C4-2B (cell line): ENCODE measurements around the gene HSDL1.
A peak's percentile ranks its signal among the peaks of the same experiment; 100 is the strongest.

ENCODE experiments used
- H3K27ac ChIP-seq: fragments of 450-650 bp; 2 replicates; pipeline ENCODE4 v1.5.1; 2017
- ZFX ChIP-seq: fragments of 450-650 bp; IDR thresholded peaks from 2 replicates; pipeline ENCODE4 v1.6.1; 2017
- TF ChIP-seq, protein P1 (sequence below): fragments of 450-650 bp; conservative IDR thresholded peaks from 2 replicates; pipeline ENCODE4 v1.5.1; 2017; ENCODE audit warnings: mild to moderate bottlenecking

Gene HSDL1

DNA sequence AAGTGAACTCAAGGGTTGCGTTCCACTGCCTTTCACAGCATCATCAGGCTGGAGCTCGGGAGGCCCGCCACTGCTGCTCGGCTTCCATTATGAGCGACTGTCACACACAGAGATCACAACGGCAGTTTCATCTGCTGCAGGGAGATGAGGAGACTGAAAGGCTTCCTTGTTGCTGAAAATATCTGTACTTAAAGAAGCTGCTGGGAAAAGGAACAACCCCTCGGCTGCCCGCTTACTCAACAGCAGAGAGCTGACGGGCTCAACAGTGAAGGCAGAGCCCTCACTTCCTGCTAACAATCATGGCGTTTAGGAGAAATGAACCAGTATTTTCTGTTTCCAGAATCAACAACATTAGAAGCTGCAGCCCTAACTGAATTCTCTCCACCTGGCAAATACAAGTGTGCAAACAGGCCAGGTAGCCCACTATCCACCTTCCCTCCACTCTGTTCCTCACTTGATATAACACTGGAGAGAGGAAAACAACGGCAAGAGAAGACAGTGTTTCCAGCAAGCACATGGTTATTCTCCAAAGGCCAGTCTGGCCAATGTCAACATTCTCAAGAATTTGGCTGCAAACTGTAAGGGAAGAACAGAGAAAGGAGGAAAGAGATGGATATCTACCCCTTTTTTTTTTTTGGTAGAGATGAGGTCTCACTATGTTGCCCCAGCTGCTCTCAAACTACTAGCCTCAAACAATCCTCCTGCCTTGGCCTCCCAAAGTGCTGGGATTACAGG, 62.0 kb downstream of the HSDL1 start:
- no peak for TF ChIP-seq ZFX
- TF ChIP-seq, protein P1, sequence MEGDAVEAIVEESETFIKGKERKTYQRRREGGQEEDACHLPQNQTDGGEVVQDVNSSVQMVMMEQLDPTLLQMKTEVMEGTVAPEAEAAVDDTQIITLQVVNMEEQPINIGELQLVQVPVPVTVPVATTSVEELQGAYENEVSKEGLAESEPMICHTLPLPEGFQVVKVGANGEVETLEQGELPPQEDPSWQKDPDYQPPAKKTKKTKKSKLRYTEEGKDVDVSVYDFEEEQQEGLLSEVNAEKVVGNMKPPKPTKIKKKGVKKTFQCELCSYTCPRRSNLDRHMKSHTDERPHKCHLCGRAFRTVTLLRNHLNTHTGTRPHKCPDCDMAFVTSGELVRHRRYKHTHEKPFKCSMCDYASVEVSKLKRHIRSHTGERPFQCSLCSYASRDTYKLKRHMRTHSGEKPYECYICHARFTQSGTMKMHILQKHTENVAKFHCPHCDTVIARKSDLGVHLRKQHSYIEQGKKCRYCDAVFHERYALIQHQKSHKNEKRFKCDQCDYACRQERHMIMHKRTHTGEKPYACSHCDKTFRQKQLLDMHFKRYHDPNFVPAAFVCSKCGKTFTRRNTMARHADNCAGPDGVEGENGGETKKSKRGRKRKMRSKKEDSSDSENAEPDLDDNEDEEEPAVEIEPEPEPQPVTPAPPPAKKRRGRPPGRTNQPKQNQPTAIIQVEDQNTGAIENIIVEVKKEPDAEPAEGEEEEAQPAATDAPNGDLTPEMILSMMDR, result no peak
- peak overlapping the region; percentile 26; the same call in 1 of the 2 replicates for H3K27ac ChIP-seq

DNA sequence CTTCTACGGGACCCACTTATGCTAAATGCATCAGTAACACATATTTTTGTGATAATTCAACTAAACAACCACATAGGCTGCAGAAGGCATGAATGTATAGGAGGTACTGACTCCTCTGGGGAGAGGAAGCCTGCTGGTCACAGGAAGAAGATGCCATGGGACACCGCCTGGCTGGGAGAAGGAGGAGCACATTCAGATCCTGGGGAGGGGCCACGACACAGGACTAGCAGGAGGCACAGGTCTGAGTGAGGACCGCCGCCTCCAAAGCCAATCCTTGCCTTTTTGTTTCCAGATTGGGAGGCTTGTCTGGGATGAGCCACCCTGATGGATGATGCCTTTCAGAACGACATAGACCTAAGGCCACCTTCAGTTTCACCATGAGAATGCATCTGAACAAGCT, 62.9 kb downstream of the HSDL1 start:
- TF ChIP-seq, protein P1, result no peak
- TF ChIP-seq ZFX, result no peak
- H3K27ac ChIP-seq, result no peak overlapping the region

DNA sequence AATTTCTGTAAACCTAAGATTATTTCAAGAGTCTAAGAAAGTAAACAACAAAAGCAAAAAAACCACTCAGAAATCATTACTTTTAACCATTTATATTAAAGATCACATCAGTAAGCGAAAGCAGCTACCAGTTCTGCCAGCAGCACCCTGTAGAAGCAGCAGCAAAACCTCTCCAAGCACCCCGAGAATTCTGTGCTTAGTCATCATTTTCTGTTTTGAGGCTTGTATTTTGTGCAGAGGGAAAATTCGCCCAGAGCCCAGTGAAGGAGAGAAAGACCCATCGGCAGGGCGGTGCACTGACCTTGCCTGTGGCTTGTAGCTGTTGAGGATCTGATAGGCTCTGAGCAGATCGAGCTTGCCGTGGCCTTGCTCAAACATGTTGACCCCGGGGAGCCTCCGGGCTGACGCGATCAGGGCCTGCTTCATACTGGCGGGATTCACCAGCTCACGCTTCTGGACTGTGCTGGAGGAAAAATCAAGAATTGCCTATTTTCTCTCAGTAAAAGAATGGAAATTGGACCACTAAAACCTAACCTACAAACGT, 63.5 kb downstream of the HSDL1 start:
- H3K27ac ChIP-seq, result no peak overlapping the region
- no peak for TF ChIP-seq ZFX
- TF ChIP-seq, protein P1, result no peak

DNA sequence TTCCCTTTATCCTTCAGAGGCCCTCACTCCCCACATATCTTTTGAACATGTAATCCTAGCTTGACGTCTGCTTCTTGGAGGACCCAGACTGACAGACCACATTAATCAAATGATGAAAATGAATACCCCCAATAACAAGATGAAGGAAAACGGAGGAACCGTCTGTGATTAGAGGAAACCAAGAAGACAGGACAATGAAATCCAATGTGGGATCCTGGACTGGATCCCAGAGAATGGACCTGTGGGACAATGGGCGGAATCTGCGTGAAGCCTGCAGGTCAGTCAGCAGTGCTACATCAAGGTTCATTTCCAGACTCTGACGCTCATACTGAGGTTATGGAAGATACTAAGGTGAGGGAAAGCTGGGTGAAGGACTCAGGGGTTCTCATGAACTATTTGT, 64.2 kb downstream of the HSDL1 start:
- no peak for TF ChIP-seq ZFX
- TF ChIP-seq, protein P1, result no peak
- H3K27ac ChIP-seq, result no peak overlapping the region

DNA sequence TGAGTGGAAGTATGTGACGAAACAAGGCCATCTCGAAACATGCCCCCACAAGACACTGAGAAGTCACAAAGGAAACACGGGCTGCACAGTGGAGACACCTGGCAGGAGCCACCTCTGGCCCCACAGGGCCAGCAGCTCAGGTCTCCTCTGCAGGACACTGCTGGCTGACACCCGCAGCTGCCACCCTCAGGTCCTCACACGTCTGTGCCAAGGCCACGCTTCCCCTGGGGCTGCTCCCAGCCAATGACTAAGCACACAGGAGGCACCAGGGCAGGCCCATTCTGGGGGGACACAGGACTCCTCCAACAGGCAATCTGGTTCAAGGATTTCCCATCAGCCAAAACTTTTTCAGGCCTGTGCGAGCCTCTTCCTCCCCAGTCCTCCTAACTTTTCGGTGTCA, 64.6 kb downstream of the HSDL1 start:
- TF ChIP-seq, protein P1, result no peak
- no peak for TF ChIP-seq ZFX
- no peak overlapping the region for H3K27ac ChIP-seq

DNA sequence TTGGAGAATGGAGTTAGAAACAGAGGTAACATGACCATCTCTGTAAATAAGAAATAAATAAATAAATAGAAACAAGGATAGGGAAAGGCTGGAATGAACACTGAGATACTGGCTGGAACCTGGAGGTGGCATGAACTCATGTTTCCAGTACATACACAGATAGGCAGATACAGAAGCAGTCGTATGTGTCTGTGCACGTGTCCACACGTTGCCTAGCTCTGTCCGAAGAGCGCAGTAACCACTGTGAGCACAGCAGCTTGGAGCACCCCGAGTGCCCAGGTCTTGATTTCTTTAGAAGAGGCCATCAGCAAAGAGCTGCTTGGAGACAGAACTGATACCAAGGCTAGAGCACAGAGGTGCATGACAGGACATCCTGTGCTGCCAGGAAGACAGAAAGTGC, 65.3 kb downstream of the HSDL1 start:
- no peak overlapping the region for H3K27ac ChIP-seq
- TF ChIP-seq ZFX, result no peak
- TF ChIP-seq, protein P1, result no peak

DNA sequence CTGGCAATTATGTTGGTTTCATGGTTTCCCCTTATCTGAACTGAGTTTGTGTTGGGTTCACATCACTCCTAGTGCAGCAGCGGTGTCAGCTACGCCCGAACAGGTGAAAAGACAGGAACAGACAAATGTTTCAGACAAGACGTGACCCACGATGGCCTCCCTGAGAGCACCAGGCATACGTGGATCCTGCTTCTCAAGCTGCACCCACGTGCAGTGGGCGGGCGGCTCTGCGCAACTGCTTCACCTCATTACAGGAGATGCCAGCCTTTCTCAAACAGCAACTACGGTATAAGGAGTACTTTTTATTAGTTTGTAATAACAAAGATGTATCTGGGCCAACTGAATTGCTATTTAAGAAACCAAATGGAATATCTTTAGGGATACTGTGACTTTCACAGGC, 69.6 kb downstream of the HSDL1 start:
- no peak overlapping the region for H3K27ac ChIP-seq

More for the DNA sequence above, 69.6 kb downstream of the HSDL1 start:
- TF ChIP-seq ZFX, result no peak
- TF ChIP-seq, protein P1, result no peak
